SK-N-SH treated with all-trans-retinoic acid at 6 μM for 48 hours (cell line): Measurements from ENCODE around the gene RALGPS1.

Experiments used
- ATAC-seq: fragments of 200-7000 bp; cut with Tn5 transposase; 3 replicates; pipeline ENCODE4 v1.9.1; 2020; ENCODE audit warnings: mild to moderate bottlenecking, moderate library complexity
- ARNTL ChIP-seq: fragments of 450-650 bp; formaldehyde crosslinking; IDR thresholded peaks from 2 replicates; pipeline ENCODE4 v1.5.0; 2020; ENCODE audit warnings: low read depth, mild to moderate bottlenecking, moderate library complexity, borderline replicate concordance
- BACH2 ChIP-seq: fragments of 250-450 bp; sonication (Bioruptor Pico); IDR thresholded peaks from 2 replicates; pipeline ENCODE4 v1.9.0; 2021; ENCODE audit warnings: mild to moderate bottlenecking, borderline replicate concordance
- CREB5 ChIP-seq: fragments of 250-450 bp; sonication (Bioruptor Pico); IDR thresholded peaks from 2 replicates; pipeline ENCODE4 v1.5.1; 2020; ENCODE audit warnings: low read depth, mild to moderate bottlenecking, moderate library complexity
- CSDC2 ChIP-seq: fragments of 250-450 bp; sonication (Bioruptor Pico); IDR thresholded peaks from 2 replicates; pipeline ENCODE4 v1.5.0; 2020; ENCODE audit warnings: mild to moderate bottlenecking, moderate library complexity
- CSRNP3 ChIP-seq: fragments of 250-450 bp; sonication (Bioruptor Pico); IDR thresholded peaks from 2 replicates; pipeline ENCODE4 v1.5.1; 2021; ENCODE audit warnings: mild to moderate bottlenecking, moderate library complexity
- ESRRG ChIP-seq: fragments of 250-450 bp; sonication (Bioruptor Pico); IDR thresholded peaks from 2 replicates; pipeline ENCODE4 v1.6.1; 2021; ENCODE audit warnings: mild to moderate bottlenecking
- GLIS3 ChIP-seq: fragments of 250-450 bp; sonication (Bioruptor Pico); IDR thresholded peaks from 2 replicates; pipeline ENCODE4 v1.5.0; 2020; ENCODE audit warnings: mild to moderate bottlenecking, moderate library complexity
- ISL1 ChIP-seq: fragments of 250-450 bp; sonication (Bioruptor Pico); IDR thresholded peaks from 2 replicates; pipeline ENCODE4 v2.1.2; 2022; ENCODE audit warnings: mild to moderate bottlenecking, moderate library complexity
- OSR1 ChIP-seq: fragments of 250-450 bp; sonication (Bioruptor Pico); IDR thresholded peaks from 2 replicates; pipeline ENCODE4 v1.8.0; 2022; ENCODE audit warnings: moderate library complexity, mild to moderate bottlenecking, inconsistent platforms
- POU6F1 ChIP-seq: fragments of 250-450 bp; sonication (Bioruptor Pico); IDR thresholded peaks from 2 replicates; pipeline ENCODE4 v1.8.0; 2021; ENCODE audit warnings: low read depth, mild to moderate bottlenecking, moderate library complexity, borderline replicate concordance
- PPARA ChIP-seq: fragments of 250-450 bp; sonication (Bioruptor Pico); IDR thresholded peaks from 2 replicates; pipeline ENCODE4 v1.5.0; 2020; ENCODE audit warnings: mild to moderate bottlenecking, borderline replicate concordance
- RARB ChIP-seq: fragments of 250-450 bp; sonication (Bioruptor Pico); IDR thresholded peaks from 2 replicates; pipeline ENCODE4 v1.8.0; 2021; ENCODE audit warnings: mild to moderate bottlenecking, moderate library complexity
- SNAI2 ChIP-seq: fragments of 250-450 bp; sonication (Bioruptor Pico); IDR thresholded peaks from 2 replicates; pipeline ENCODE4 v1.5.0; 2020; ENCODE audit warnings: mild to moderate bottlenecking, moderate library complexity
- TCF4 ChIP-seq: fragments of 250-450 bp; sonication (Bioruptor Pico); IDR thresholded peaks from 2 replicates; pipeline ENCODE4 v1.8.0; 2021; ENCODE audit warnings: mild to moderate bottlenecking, moderate library complexity, borderline replicate concordance
- TOX ChIP-seq: fragments of 250-450 bp; sonication (Bioruptor Pico); IDR thresholded peaks from 2 replicates; pipeline ENCODE4 v1.8.0; 2021; ENCODE audit warnings: mild to moderate bottlenecking, moderate library complexity, borderline replicate concordance
- ZC3H10 ChIP-seq: fragments of 250-450 bp; sonication (Bioruptor Pico); IDR thresholded peaks from 2 replicates; pipeline ENCODE4 v1.5.1; 2021; ENCODE audit warnings: mild to moderate bottlenecking, moderate library complexity
- ZFP3 ChIP-seq: fragments of 250-450 bp; sonication (Bioruptor Pico); IDR thresholded peaks from 2 replicates; pipeline ENCODE4 v1.5.0; 2020; ENCODE audit warnings: mild to moderate bottlenecking, moderate library complexity
- ZFP30 ChIP-seq: fragments of 450-650 bp; formaldehyde crosslinking; IDR thresholded peaks from 2 replicates; pipeline ENCODE4 v1.5.0; 2022; ENCODE audit warnings: mild to moderate bottlenecking, moderate library complexity
- ZNF565 ChIP-seq: fragments of 450-650 bp; formaldehyde crosslinking; conservative IDR thresholded peaks from 2 replicates; pipeline ENCODE4 v1.5.0; 2020; ENCODE audit warnings: low read depth, mild to moderate bottlenecking, moderate library complexity
- ZNF70 ChIP-seq: fragments of 450-650 bp; formaldehyde crosslinking; IDR thresholded peaks from 2 replicates; pipeline ENCODE4 v1.5.0; 2020; ENCODE audit warnings: mild to moderate bottlenecking, moderate library complexity
- ZNF8 ChIP-seq: fragments of 450-650 bp; formaldehyde crosslinking; IDR thresholded peaks from 2 replicates; pipeline ENCODE4 v1.5.0; 2020; ENCODE audit warnings: mild to moderate bottlenecking, moderate library complexity
- TF ChIP-seq, protein P1 (sequence below): fragments of 250-450 bp; sonication (Bioruptor Pico); IDR thresholded peaks from 2 replicates; pipeline ENCODE4 v1.8.0; 2020; ENCODE audit warnings: mild to moderate bottlenecking, moderate library complexity, borderline replicate concordance
- TF ChIP-seq, protein P2 (sequence below): fragments of 250-450 bp; sonication (Bioruptor Pico); IDR thresholded peaks from 2 replicates; pipeline ENCODE4 v1.5.0; 2020; ENCODE audit warnings: mild to moderate bottlenecking, moderate library complexity

Gene RALGPS1

GRCh38 chr9:127027694-127028093 is 113.1 kb downstream of the RALGPS1 start:
- TF ChIP-seq ISL1 (CRISPR knock-in tag) (no peak), ESRRG (no peak), OSR1 (CRISPR knock-in tag) (no peak), SNAI2 (CRISPR knock-in tag) (no peak), PPARA (CRISPR knock-in tag) (no peak), TOX (CRISPR knock-in tag) (no peak), BACH2 (CRISPR knock-in tag) (no peak), ZNF70 (CRISPR knock-in tag) (no peak)
- TF ChIP-seq, all 23 proteins: peak for 0
- ATAC-seq, result no peak

- no peak for ATAC-seq
- no peak for TF ChIP-seq OSR1 (CRISPR knock-in tag)
- no peak for TF ChIP-seq ZNF8
- TF ChIP-seq, protein P1, sequence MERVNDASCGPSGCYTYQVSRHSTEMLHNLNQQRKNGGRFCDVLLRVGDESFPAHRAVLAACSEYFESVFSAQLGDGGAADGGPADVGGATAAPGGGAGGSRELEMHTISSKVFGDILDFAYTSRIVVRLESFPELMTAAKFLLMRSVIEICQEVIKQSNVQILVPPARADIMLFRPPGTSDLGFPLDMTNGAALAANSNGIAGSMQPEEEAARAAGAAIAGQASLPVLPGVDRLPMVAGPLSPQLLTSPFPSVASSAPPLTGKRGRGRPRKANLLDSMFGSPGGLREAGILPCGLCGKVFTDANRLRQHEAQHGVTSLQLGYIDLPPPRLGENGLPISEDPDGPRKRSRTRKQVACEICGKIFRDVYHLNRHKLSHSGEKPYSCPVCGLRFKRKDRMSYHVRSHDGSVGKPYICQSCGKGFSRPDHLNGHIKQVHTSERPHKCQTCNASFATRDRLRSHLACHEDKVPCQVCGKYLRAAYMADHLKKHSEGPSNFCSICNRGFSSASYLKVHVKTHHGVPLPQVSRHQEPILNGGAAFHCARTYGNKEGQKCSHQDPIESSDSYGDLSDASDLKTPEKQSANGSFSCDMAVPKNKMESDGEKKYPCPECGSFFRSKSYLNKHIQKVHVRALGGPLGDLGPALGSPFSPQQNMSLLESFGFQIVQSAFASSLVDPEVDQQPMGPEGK, result no peak
- TF ChIP-seq TOX (CRISPR knock-in tag), result no peak
- TF ChIP-seq CREB5 (CRISPR knock-in tag), result no peak
- no peak for TF ChIP-seq PPARA (CRISPR knock-in tag)
- no peak for TF ChIP-seq CSDC2
- TF ChIP-seq ARNTL, result no peak
- TF ChIP-seq RARB, result no peak
- no peak for TF ChIP-seq ESRRG
- TF ChIP-seq ISL1 (CRISPR knock-in tag), result no peak
- TF ChIP-seq ZNF565, result no peak
- no peak for TF ChIP-seq ZFP30 (CRISPR knock-in tag)
- no peak for TF ChIP-seq BACH2 (CRISPR knock-in tag)
- no peak for TF ChIP-seq GLIS3 (CRISPR knock-in tag)
- TF ChIP-seq SNAI2 (CRISPR knock-in tag), result no peak
Measured at GRCh38 chr9:127029548-127029947, 115.0 kb downstream of the RALGPS1 start.

GRCh38 chr9:127030814-127031740 is 116.5 kb downstream of the RALGPS1 start:
- ATAC-seq, result no peak
- TF ChIP-seq OSR1 (CRISPR knock-in tag), result no peak
- TF ChIP-seq, protein P1, result no peak
- TF ChIP-seq ZFP3, result no peak
- TF ChIP-seq CSRNP3, result no peak
- no peak for TF ChIP-seq TCF4 (CRISPR knock-in tag)
- TF ChIP-seq, protein P2, sequence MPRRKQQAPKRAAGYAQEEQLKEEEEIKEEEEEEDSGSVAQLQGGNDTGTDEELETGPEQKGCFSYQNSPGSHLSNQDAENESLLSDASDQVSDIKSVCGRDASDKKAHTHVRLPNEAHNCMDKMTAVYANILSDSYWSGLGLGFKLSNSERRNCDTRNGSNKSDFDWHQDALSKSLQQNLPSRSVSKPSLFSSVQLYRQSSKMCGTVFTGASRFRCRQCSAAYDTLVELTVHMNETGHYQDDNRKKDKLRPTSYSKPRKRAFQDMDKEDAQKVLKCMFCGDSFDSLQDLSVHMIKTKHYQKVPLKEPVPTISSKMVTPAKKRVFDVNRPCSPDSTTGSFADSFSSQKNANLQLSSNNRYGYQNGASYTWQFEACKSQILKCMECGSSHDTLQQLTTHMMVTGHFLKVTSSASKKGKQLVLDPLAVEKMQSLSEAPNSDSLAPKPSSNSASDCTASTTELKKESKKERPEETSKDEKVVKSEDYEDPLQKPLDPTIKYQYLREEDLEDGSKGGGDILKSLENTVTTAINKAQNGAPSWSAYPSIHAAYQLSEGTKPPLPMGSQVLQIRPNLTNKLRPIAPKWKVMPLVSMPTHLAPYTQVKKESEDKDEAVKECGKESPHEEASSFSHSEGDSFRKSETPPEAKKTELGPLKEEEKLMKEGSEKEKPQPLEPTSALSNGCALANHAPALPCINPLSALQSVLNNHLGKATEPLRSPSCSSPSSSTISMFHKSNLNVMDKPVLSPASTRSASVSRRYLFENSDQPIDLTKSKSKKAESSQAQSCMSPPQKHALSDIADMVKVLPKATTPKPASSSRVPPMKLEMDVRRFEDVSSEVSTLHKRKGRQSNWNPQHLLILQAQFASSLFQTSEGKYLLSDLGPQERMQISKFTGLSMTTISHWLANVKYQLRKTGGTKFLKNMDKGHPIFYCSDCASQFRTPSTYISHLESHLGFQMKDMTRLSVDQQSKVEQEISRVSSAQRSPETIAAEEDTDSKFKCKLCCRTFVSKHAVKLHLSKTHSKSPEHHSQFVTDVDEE (CRISPR knock-in tag), result no peak
- TF ChIP-seq ESRRG, result no peak
- TF ChIP-seq POU6F1, result no peak
- no peak for TF ChIP-seq CREB5 (CRISPR knock-in tag)
- no peak for TF ChIP-seq TOX (CRISPR knock-in tag)
- no peak for TF ChIP-seq PPARA (CRISPR knock-in tag)
- no peak for TF ChIP-seq BACH2 (CRISPR knock-in tag)
- TF ChIP-seq ZC3H10 (CRISPR knock-in tag), result no peak
- TF ChIP-seq SNAI2 (CRISPR knock-in tag), result no peak
- TF ChIP-seq ISL1 (CRISPR knock-in tag), result no peak
- TF ChIP-seq ZNF8, result no peak
